Measurements from ENCODE around the gene ANO3.

DNA sequence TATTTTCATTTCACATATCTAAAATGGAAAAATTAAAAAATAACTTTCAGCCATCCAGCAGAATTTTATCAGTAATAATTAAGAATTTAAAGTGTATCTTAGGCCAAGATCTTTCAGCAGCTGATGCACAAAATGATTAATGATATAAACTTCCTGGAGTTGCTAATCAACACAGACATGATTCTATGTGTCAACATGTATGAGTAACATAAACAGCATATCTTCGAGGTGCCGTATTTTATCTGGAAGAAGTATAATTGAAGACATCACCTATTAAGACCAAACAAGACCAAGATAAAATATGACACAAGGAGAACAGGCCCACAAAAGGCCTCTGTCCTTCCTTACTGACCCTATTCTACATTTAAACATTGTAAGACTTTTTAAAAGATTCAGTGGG is 344.7 kb downstream of the ANO3 start:
- TF ChIP-seq, protein P1, sequence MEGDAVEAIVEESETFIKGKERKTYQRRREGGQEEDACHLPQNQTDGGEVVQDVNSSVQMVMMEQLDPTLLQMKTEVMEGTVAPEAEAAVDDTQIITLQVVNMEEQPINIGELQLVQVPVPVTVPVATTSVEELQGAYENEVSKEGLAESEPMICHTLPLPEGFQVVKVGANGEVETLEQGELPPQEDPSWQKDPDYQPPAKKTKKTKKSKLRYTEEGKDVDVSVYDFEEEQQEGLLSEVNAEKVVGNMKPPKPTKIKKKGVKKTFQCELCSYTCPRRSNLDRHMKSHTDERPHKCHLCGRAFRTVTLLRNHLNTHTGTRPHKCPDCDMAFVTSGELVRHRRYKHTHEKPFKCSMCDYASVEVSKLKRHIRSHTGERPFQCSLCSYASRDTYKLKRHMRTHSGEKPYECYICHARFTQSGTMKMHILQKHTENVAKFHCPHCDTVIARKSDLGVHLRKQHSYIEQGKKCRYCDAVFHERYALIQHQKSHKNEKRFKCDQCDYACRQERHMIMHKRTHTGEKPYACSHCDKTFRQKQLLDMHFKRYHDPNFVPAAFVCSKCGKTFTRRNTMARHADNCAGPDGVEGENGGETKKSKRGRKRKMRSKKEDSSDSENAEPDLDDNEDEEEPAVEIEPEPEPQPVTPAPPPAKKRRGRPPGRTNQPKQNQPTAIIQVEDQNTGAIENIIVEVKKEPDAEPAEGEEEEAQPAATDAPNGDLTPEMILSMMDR (conservative IDR thresholded peaks at IDR 0.05): no peak
- TF ChIP-seq EZH2 (IDR thresholded peaks at IDR 0.05; ENCODE audit: low read depth): no peak

Data from PC-9 (cell line).